GM12878 (cell line): ENCODE data around the gene SNAI3. TPM values are rescaled to one million over a fixed set of nuclear protein-coding genes. Genes with fewer than 3 reads are reported as not detected.

ENCODE experiments used
- ATAC-seq: fragments of 200-7000 bp; cut with Tn5 transposase; 3 replicates; pipeline ENCODE4 v1.9.1; 2020; ENCODE audit warnings: mild to moderate bottlenecking, moderate library complexity
- BruUV-seq: library from RNA; stranded (reverse); fragments of 400-500 nt; replicated peaks from 2 replicates; lab custom pipeline; 2021; lab: Mats Ljungman, UMichigan
- CTCF ChIA-PET: fragments of 300-600 bp; sonication (Branson Sonifier 250); formaldehyde crosslinking; extraction: SDS; loops from one replicate; lab custom pipeline; 2021; ENCODE audit warnings: inconsistent platforms; lab: Yijun Ruan, JAX
- POLR2A ChIA-PET: fragments of 350-600 bp; formaldehyde crosslinking; extraction: SDS; loops from one replicate; lab custom pipeline; 2021; ENCODE audit warnings: inconsistent platforms; lab: Charles Lee
- RAD21 ChIA-PET: fragments of 300-600 bp; sonication (Branson Sonifier 250); formaldehyde crosslinking; loops from one replicate; lab custom pipeline; 2023; ENCODE audit warnings: antibody characterized with exemption; ENCODE audit not compliant: unreplicated experiment; lab: Charles Lee
- SMC1A ChIA-PET: fragments of 300-600 bp; sonication (Branson Sonifier 250); formaldehyde crosslinking; loops from one replicate; lab custom pipeline; 2023; ENCODE audit not compliant: unreplicated experiment, uncharacterized antibody; lab: Charles Lee
- DNase-seq: peaks from one replicate; pipeline ENCODE4 v3.0.0-alpha.2; 2011; ENCODE audit warnings: low read depth, low spot score
- FAIRE-seq: peaks from 3 replicates; lab custom pipeline; 2011; peaks lifted over from hg19 to GRCh38; lab: Jason Lieb, UNC
- H2AFZ ChIP-seq: 2 replicates; pipeline ENCODE4 v1.6.0; 2011; ENCODE audit warnings: low read depth, low read length, control low read depth; ENCODE audit not compliant: control insufficient read depth
- H3K27ac ChIP-seq: 2 replicates; pipeline ENCODE4 v1.5.1; 2011; ENCODE audit warnings: control low read depth; ENCODE audit not compliant: control insufficient read depth, insufficient read depth
- H3K27me3 ChIP-seq, 2 experiments: replicated peaks in 1 of 2; 2 replicates each; pipeline versions ENCODE4 v1.6.0 to v1.6.1; 2011; ENCODE audit warnings: low read length in 1 of 2; ENCODE audit not compliant: control insufficient read depth in 2 of 2, insufficient read depth in 2 of 2
- H3K36me3 ChIP-seq, 2 experiments: 2 replicates each; pipeline ENCODE4 v1.5.1; 2011; ENCODE audit warnings: low read length in 1 of 2; ENCODE audit not compliant: control insufficient read depth in 2 of 2, insufficient read depth in 2 of 2
- H3K4me1 ChIP-seq: 2 replicates; pipeline ENCODE4 v1.6.1; 2011; ENCODE audit warnings: mild to moderate bottlenecking, low read length, moderate library complexity, mixed read lengths; ENCODE audit not compliant: control insufficient read depth, insufficient read depth
- H3K4me2 ChIP-seq: 2 replicates; pipeline ENCODE4 v1.6.0; 2011; ENCODE audit warnings: control low read depth; ENCODE audit not compliant: control insufficient read depth, insufficient read depth
- H3K4me3 ChIP-seq: fragments of 200-600 bp; sonication (generic); 2 replicates; pipeline ENCODE4 v1.5.1; 2016
- H3K79me2 ChIP-seq: 2 replicates; pipeline ENCODE4 v1.6.0; 2011; ENCODE audit warnings: low read length; ENCODE audit not compliant: control insufficient read depth, insufficient read depth
- H3K9ac ChIP-seq: 2 replicates; pipeline ENCODE4 v1.8.0; 2011; ENCODE audit warnings: low read length, control low read depth, mixed read lengths; ENCODE audit not compliant: control insufficient read depth, insufficient read depth
- H3K9me3 ChIP-seq: replicated peaks from 3 replicates; pipeline ENCODE4 v1.5.1; 2011; ENCODE audit warnings: mild to moderate bottlenecking, low read length; ENCODE audit not compliant: control insufficient read depth, insufficient read depth
- H4K20me1 ChIP-seq: 2 replicates; pipeline ENCODE4 v1.6.0; 2011; ENCODE audit not compliant: control insufficient read depth, insufficient read depth
- ATF7 ChIP-seq: fragments of 450-650 bp; IDR thresholded peaks from 2 replicates; pipeline ENCODE4 v1.6.1; 2016; ENCODE audit warnings: low read depth, mild to moderate bottlenecking
- BCL3 ChIP-seq: IDR thresholded peaks from 2 replicates; pipeline ENCODE4 v1.6.1; 2011; ENCODE audit warnings: borderline replicate concordance, low read depth, mild to moderate bottlenecking, moderate library complexity, low read length; ENCODE audit not compliant: insufficient read depth, poor library complexity, severe bottlenecking
- BHLHE40 ChIP-seq, 2 experiments: fragments of 450-650 bp in 1 of 2; IDR thresholded peaks; 2 replicates each; pipeline ENCODE4 v1.6.1; 2011 to 2017; ENCODE audit warnings: low read depth in 2 of 2, borderline replicate concordance in 1 of 2, improper control_type of control experiment in 1 of 2, low read length in 1 of 2, mild to moderate bottlenecking in 1 of 2
- BRCA1 ChIP-seq: IDR thresholded peaks from 2 replicates; pipeline ENCODE4 v1.6.1; 2011; ENCODE audit warnings: low read depth, low read length, improper control_type of control experiment
- CHD4 ChIP-seq: fragments of 200-600 bp; sonication (generic); IDR thresholded peaks from 2 replicates; pipeline ENCODE4 v1.6.1; 2016; ENCODE audit warnings: mild to moderate bottlenecking
- CREB1 ChIP-seq: IDR thresholded peaks from 2 replicates; pipeline ENCODE4 v1.6.1; 2012; ENCODE audit warnings: low read depth, mild to moderate bottlenecking, inconsistent platforms
- CREM ChIP-seq: IDR thresholded peaks from 2 replicates; pipeline ENCODE4 v1.6.1; 2014; ENCODE audit warnings: antibody characterized with exemption, low read depth
- DPF2 ChIP-seq: fragments of 450-650 bp; IDR thresholded peaks from 2 replicates; pipeline ENCODE4 v1.6.1; 2017; ENCODE audit warnings: mild to moderate bottlenecking
- E2F4 ChIP-seq: IDR thresholded peaks from 2 replicates; pipeline ENCODE4 v1.6.1; 2012; ENCODE audit warnings: low read depth, low read length, improper control_type of control experiment
- IRF5 ChIP-seq: fragments of 450-650 bp; IDR thresholded peaks from 2 replicates; pipeline ENCODE4 v1.6.1; 2017; ENCODE audit warnings: borderline replicate concordance
- MEF2A ChIP-seq: IDR thresholded peaks from 2 replicates; pipeline ENCODE4 v1.6.1; 2011; ENCODE audit warnings: low read depth, mild to moderate bottlenecking, low read length, moderate library complexity; ENCODE audit not compliant: insufficient read depth
- MXI1 ChIP-seq: fragments of 150-350 bp; IDR thresholded peaks from 2 replicates; pipeline ENCODE4 v1.6.1; 2011; ENCODE audit warnings: low read depth, mild to moderate bottlenecking, inconsistent platforms, low read length, improper control_type of control experiment
- PAX8 ChIP-seq: fragments of 450-650 bp; IDR thresholded peaks from 2 replicates; pipeline ENCODE4 v1.6.1; 2017; ENCODE audit warnings: mild to moderate bottlenecking, moderate library complexity
- PML ChIP-seq: IDR thresholded peaks from 2 replicates; pipeline ENCODE4 v1.6.1; 2012; ENCODE audit warnings: low read length, inconsistent platforms
- RAD51 ChIP-seq: fragments of 450-650 bp; IDR thresholded peaks from 2 replicates; pipeline ENCODE4 v1.6.1; 2016; ENCODE audit warnings: moderate library complexity, mild to moderate bottlenecking, inconsistent platforms
- SRF ChIP-seq, 2 experiments: IDR thresholded peaks; 2 replicates each; pipeline ENCODE4 v1.6.1; 2011; ENCODE audit warnings: low read depth in 2 of 2, low read length in 2 of 2, mild to moderate bottlenecking in 1 of 2, moderate library complexity in 1 of 2
- TCF3 ChIP-seq: IDR thresholded peaks from 2 replicates; pipeline ENCODE4 v1.6.1; 2012; ENCODE audit warnings: low read depth, mild to moderate bottlenecking, low read length, borderline replicate concordance; ENCODE audit not compliant: insufficient read depth
- YBX1 ChIP-seq: fragments of 450-650 bp; IDR thresholded peaks from 2 replicates; pipeline ENCODE4 v1.6.1; 2016; ENCODE audit warnings: antibody characterized with exemption
- ZBTB33 ChIP-seq: fragments of 450-650 bp; IDR thresholded peaks from 2 replicates; pipeline ENCODE4 v1.6.1; 2017; ENCODE audit warnings: mild to moderate bottlenecking
- WGBS: methylation state at CpG from one replicate; pipeline ENCODE4 v1.1.6; 2016; ENCODE audit warnings: low lambda C conversion rate; ENCODE audit not compliant: insufficient replicate concordance, insufficient coverage; ENCODE audit errors: missing lambda C conversion rate; 5-methylcytosine and 5-hydroxymethylcytosine counted together
- in situ Hi-C: fragments of 300-500 bp; cut with MboI; formaldehyde crosslinking; loops from 9 replicates; pipeline ENCODE4 v1.14.3; 2018; ENCODE audit warnings: mixed read lengths
- intact Hi-C: fragments of 100-400 bp; cut with micrococcal nuclease; formaldehyde crosslinking; loops from one replicate; pipeline ENCODE4 v1.14.2; 2022; ENCODE audit not compliant: unreplicated experiment
- polyA plus RNA-seq, 11 experiments: library from polyadenylated mRNA; depleted of rRNA in 4 of 11; unstranded in 6 of 11; stranded (reverse) in 5 of 11; fragments of >200 nt; fragmentation: Nextera tagmentation in 4 of 11; fragmentation: Illumina TruSeq in 1 of 11; extraction: Ambion mirVana in 4 of 11; extraction: Trizol in 1 of 11; gene quantifications; 1 replicate in 1 of 11; 2 replicates in 10 of 11; pipeline versions ENCODE4 v1.2.1 to v1.2.3, GENCODE V29; 2011 to 2016; ENCODE audit warnings: inconsistent platforms in 2 of 11, missing spikeins in 2 of 11, low read depth in 1 of 11
- total RNA-seq, 4 experiments: library from RNA; depleted of rRNA in 3 of 4; stranded (reverse); fragments of >200 nt in 3 of 4; fragmentation: Illumina TruSeq in 1 of 4; extraction: Trizol in 1 of 4; gene quantifications; 2 replicates each; pipeline versions ENCODE4 v1.2.1 to v1.2.3, GENCODE V29; 2013 to 2021

Gene SNAI3
- total and polyA plus RNA-seq, 10 of the 15 experiments (the other 5 are each of a cell fraction or from before 2014, with no cell fraction given) = 0.21 to 7.4 (median 3.0) TPM

- TF ChIP-seq ZBTB33 (no peak), RAD51 (no peak), BHLHE40 (IDR thresholded peaks at IDR 0.05; ENCODE audit: borderline replicate concordance in 1 of 2, low read depth in 2 of 2, low read length in 1 of 2) (no peak)
These were observed 9.4 kb upstream of the SNAI3 start (continued) for GRCh38 chr16:88695753-88696152.

- DNase-seq (no peak), ATAC-seq (no peak), FAIRE-seq (no peak)
- WGBS = 87% methylated on average over 15 of the region's 15 CpGs
- in situ Hi-C loops = no loop called here
- POLR2A ChIA-PET = no interaction called here
- no peaks in the 10 kb centered on the region for H4K20me1 ChIP-seq
- H2AFZ ChIP-seq = no peak overlapping the region
- SMC1A ChIA-PET = no interaction called here
- H3K9me3 ChIP-seq = no peaks in the 10 kb centered on the region
- RAD21 ChIA-PET = no interaction called here
- no peak overlapping the region for H3K9ac ChIP-seq
- peaks cover 18% of the 10 kb centered on the region for H3K4me1 ChIP-seq
- intact Hi-C loops = no loop called here
- no peak overlapping the region for H3K27ac ChIP-seq
- no TSS peak for BruUV-seq
- H3K27me3 ChIP-seq = no peaks in the 10 kb centered on the region
- no peak overlapping the region for H3K4me3 ChIP-seq
- H3K36me3 ChIP-seq = peaks cover 0 to 7% of the 10 kb centered on the region in 2 experiments; a peak in 2 of 4 replicates
- H3K79me2 ChIP-seq = no peaks in the 10 kb centered on the region
- no peak overlapping the region for H3K4me2 ChIP-seq
- CTCF ChIA-PET = interaction anchor here (0.6 to 0.8 kb wide), 2 partner anchors 10 to 79 kb away, joined by 3 read pairs; no protein-coding TSS in a partner anchor
- no peak for TF ChIP-seq PML
- no peak for TF ChIP-seq IRF5
- TF ChIP-seq BCL3 = no peak
- TF ChIP-seq DPF2 = no peak
- TF ChIP-seq CREM = no peak
- TF ChIP-seq TCF3 = no peak
- TF ChIP-seq CHD4 = no peak
- no peak for TF ChIP-seq SRF (IDR thresholded peaks at IDR 0.05; ENCODE audit: low read depth in 2 of 2, low read length in 2 of 2)
- no peak for TF ChIP-seq E2F4
- TF ChIP-seq YBX1 = no peak
- no peak for TF ChIP-seq MEF2A
- TF ChIP-seq MXI1 = no peak
- no peak for TF ChIP-seq ATF7
- no peak for TF ChIP-seq BRCA1
- TF ChIP-seq CREB1 = no peak
- TF ChIP-seq PAX8 = no peak
These were observed 8.9 kb upstream of the SNAI3 start for GRCh38 chr16:88695218-88695617.
